PFSK-1 (cell line): ENCODE data around the gene PBX4.

Experiments
- POLR2AphosphoS5 ChIP-seq: IDR thresholded peaks from 2 replicates; pipeline ENCODE4 v1.6.1; 2012; ENCODE audit warnings: low read depth, mild to moderate bottlenecking, control low read depth, low read length, moderate library complexity
- TAF1 ChIP-seq: IDR thresholded peaks from 2 replicates; pipeline ENCODE4 v1.6.1; 2012; ENCODE audit warnings: low read length, control low read depth, borderline replicate concordance; ENCODE audit not compliant: insufficient read depth
- TF ChIP-seq, protein P1 (sequence below), 2 experiments: IDR thresholded peaks; 2 replicates each; pipeline versions ENCODE4 v1.6.1 to v1.8.0; 2011 to 2012; ENCODE audit warnings: low read depth in 2 of 2, low read length in 2 of 2, control low read depth in 1 of 2, inconsistent platforms in 1 of 2, mild to moderate bottlenecking in 1 of 2, moderate library complexity in 1 of 2; ENCODE audit not compliant: insufficient read depth in 1 of 2

DNA sequence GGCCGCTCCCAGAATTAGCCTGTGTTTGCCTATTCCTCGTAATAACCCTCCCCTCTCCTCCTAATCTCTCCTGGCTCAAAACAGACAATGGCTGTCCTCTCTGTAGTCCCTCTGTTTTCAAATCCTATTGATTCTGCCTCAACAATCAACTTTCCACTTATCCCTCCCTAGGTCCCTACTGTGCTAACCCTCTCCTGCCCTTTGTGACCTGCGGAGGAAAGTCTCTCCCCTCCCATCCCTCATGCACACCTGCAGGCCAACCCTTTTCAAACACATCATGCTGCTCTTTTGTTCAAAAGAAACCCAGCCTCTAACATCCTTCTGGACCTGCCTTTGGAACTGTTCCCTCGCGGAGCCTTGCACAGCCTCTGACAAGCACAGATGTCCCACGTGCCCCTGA lies 43.1 kb downstream of the PBX4 start:
- TF ChIP-seq, protein P1, sequence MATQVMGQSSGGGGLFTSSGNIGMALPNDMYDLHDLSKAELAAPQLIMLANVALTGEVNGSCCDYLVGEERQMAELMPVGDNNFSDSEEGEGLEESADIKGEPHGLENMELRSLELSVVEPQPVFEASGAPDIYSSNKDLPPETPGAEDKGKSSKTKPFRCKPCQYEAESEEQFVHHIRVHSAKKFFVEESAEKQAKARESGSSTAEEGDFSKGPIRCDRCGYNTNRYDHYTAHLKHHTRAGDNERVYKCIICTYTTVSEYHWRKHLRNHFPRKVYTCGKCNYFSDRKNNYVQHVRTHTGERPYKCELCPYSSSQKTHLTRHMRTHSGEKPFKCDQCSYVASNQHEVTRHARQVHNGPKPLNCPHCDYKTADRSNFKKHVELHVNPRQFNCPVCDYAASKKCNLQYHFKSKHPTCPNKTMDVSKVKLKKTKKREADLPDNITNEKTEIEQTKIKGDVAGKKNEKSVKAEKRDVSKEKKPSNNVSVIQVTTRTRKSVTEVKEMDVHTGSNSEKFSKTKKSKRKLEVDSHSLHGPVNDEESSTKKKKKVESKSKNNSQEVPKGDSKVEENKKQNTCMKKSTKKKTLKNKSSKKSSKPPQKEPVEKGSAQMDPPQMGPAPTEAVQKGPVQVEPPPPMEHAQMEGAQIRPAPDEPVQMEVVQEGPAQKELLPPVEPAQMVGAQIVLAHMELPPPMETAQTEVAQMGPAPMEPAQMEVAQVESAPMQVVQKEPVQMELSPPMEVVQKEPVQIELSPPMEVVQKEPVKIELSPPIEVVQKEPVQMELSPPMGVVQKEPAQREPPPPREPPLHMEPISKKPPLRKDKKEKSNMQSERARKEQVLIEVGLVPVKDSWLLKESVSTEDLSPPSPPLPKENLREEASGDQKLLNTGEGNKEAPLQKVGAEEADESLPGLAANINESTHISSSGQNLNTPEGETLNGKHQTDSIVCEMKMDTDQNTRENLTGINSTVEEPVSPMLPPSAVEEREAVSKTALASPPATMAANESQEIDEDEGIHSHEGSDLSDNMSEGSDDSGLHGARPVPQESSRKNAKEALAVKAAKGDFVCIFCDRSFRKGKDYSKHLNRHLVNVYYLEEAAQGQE (IDR thresholded peaks at IDR 0.05; ENCODE audit: insufficient read depth in 1 of 2, low read depth in 2 of 2, low read length in 2 of 2) = no peak
- TF ChIP-seq POLR2AphosphoS5 = no peak
- TF ChIP-seq TAF1 = no peak
